ENCODE measurements around the gene MAP4.
"Not testable (repeated sequence)": the region's sequence is repeated elsewhere in the genome, so short reads cannot be mapped to it uniquely, and the experiment has no call there.

The MAP4 gene

DNA sequence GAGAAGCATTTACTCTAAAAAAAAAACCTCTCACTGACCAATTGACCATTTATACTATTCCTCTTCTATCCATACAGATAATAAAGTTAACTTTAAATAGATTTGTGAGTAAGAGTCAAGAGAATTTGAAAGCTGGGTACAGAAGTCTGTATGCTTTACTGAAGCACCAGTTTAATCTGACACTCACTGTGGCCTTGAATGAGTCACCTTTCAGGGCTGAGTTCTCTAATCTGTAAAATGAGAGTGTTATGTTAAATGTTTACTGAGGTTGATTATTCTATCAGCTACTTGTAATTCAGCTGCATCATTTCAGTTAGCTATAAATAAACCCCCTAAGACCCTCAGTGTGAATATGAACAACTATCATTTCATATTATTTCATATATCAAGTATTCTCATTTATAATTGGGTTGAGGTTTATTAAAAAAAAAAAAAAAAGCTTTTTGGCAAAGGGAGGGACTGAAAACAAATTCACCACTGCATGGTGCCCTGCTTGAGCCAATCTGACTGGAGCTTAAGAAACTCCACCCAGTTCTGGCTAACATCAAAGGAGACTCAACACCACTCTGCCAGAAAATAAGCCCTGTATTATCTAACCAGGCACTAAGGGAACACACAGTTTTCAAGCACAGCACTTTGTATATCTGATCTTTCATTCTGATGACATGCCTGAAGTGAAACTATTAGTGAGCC, 2.8 kb downstream of the MAP4 start:
- no peak for DNase-seq (ENCODE audit: low spot score)

DNA sequence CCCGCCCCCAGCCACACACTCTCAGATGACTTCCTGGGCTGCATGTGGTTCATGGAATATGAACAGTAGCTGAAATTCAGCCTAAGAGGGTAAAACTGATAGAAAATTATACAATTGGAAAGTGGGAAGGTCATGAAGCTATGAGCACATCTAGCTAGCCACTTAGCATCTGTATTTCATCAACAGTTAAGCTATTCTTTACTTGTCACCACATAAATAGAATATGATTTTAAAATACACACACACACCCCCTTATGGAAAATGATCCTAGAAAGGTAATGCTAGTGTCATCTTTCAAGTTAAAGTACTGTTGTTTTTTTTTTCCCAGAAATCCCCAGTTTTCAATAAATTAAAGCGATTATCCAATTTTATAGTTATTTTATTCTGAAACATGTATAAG, 3.6 kb downstream of the MAP4 start:
- DNase-seq (ENCODE audit: low spot score) = no peak

DNA sequence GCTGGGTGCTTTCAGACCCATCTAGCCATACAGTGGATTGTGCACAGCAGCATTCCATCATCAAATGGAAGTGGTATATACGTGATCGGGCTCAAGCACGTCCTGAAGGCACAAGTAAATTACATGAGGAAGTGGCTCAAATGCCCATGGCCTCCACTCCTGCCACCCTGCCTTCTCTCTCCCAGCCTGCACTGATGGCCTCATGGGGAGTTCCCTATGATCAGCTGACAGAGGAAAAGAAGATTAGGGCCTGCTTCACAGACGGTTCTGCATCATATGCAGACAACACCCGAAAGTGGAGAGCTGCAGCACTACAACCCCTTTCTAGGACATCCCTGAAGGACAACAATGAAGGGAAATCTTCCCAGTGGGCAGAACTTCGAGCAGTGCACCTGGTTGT, 8.2 kb downstream of the MAP4 start:
- not testable (repeated sequence) for DNase-seq (ENCODE audit: low spot score)

DNA sequence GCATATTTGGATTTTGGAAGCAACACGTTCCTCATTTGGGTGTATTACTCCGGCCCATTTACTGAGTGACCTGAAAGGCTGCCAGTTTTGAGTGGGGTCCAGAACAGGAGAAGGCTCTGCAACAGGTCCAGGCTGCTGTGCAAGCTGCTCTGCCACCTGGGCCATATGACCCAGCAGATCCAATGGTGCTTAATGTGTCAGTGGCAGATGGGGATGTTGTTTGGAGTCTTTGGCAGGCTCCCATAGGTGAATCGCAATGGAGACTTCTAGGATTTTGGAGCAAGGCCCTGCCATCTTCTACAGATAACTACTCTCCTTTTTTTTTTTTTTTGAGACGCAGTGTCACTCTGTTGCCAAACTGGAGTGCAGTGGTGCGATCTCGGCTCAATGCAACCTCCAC, 8.9 kb downstream of the MAP4 start:
- not testable (repeated sequence) for DNase-seq (ENCODE audit: low spot score)

DNA sequence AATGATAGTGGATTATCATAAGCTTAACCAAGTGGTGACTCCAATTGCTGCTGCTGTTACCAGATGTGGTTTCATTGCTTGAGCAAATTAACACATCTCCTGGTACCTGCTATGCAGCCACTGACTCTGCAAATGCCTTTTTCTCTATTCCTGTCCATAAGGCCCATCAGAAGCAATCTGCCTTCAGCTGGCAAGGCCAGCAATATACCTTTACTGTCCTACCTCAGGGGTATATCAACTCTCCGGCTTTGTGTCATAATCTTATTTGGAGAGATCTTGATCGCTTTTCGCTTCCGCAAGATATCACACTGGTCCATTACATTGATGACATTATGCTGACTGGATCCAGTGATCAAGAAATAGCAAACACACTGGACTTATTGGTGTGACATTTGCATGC, 9.4 kb downstream of the MAP4 start:
- DNase-seq (ENCODE audit: low spot score) = not testable (repeated sequence)

DNA sequence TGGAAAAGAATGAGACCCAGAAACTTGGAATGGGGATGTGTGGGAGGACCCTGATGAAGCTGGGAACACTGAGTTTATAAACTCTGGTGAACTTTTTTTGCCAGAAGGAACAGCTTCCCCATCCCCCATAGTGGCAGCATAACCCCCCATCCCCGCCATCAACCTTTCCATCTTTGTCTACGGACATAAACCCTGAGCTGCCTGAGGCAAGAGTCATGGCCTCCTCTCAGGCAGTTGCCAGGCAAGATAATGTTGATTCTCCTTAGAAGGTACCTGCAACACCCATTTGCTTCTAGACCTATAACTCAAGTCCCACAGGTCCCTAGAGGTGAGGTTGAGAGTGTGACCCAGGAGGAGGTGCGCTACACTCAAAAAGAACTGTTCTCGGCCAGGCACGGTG, 11.5 kb downstream of the MAP4 start:
- DNase-seq (ENCODE audit: low spot score) = no peak

DNA sequence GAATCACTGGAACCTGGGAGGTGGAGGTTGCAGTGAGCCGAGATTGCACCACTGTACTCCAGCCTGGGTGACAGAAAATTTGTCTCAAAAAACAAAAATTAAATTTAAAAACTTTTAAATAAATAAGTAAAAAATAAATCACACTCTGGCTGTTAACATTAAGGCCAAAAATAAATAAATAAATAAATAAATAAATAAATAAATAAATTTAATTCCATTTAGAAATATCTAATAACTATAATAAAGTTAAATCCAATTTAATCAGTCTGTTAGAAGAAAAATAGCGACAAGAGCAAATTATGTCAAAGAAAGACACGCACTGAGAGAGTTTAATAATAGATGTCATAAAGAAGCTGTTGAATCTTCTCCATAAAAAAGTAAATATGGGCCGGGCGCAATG, 13.4 kb downstream of the MAP4 start:
- DNase-seq (ENCODE audit: low spot score) = no peak

DNA sequence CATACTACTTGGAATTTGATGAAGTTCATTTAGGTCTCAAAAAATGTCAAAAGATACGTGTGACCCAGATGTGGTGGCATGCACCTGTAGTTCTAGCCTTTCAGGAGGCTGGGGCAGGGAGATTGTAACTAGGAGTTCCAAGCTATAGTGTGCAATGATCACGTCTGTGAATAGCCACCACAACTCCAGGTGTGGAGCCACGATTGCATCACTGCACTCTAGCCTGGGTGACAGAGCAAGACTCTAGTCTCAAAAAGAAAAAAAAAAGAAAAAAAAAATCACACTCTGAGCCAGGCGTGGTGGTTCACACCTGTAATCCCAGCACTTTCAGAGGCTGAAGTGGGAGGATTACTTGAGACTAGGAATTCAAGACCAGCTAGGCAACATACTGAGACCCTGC, 14.2 kb downstream of the MAP4 start:
- no peak for DNase-seq (ENCODE audit: low spot score)

DNA sequence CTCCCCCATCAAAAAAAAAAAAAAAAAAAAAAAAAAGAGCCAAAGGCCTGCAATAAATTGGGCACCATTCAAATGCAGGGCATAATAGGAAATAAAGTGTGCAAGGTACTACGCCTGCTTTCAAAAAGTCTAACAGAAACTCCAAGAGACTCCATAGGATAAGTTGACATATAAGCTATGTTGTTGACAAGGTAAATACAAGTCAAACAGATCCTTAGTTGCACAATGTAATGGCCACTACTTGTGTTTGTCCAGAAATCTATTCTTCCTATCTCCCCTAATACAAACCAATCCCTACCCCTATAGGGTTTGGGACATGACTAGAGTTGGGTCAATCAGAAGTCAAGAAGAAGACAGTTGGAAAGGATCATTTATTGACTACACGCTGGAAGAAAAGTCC, 16.0 kb downstream of the MAP4 start:
- DNase-seq (ENCODE audit: low spot score) = no peak

DNA sequence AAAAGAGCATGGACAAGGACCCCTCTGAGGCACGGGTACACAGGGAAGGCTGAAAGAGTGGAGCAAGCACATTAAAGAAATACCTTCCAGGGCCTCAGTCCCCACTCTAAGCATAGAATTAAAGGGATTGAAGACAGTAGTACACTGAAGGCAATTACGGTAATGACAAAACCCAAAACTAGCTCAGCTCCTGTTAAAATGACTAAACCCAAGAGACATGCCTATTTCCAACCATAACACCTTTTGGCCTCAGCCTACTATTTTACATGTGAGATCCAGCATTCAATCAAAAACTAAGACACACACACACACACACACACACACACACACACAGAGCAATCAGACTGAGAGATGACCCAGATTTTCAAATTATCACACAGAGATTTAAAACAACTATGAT, 19.8 kb downstream of the MAP4 start:
- no peak for DNase-seq (ENCODE audit: low spot score)

DNA sequence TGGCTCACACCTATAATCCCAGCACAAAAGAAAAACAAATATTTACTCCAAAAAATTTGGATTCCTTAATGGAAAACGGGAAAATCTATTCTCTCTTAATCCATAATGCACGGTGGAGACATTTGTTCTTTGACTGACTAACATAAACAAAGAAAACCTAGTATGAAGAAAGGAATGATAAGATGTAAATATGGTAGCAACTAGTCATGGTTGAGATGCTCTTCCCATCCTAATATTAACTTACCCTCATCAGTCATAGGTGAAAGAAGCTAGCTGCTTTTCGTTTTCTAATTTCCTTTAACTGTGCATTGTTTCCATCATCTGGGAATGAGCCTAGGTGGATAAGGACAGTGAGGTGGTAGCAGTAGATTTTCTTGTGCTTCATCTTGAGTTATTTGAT, 22.0 kb downstream of the MAP4 start:
- no peak for DNase-seq (ENCODE audit: low spot score)

DNA sequence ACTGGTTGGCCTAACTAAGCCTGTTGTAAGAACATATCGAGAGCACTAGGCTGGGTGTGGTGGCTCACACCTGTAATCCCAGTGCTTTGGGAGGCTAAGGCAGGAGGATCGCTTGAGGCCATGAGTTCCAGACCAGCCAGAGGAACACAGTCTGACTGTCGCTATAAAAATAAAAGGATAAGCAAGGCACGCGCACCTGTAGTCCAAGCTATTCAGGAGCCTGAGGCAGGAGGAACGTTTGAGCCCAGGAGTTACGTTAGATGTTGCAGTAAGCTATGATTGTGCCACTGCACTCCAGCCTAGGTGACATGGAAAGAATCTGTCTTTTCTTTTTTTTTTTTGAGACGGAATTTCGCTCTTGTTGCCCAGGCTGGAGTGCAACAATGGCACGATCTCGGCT, 24.9 kb downstream of the MAP4 start:
- no peak for DNase-seq (ENCODE audit: low spot score)

DNA sequence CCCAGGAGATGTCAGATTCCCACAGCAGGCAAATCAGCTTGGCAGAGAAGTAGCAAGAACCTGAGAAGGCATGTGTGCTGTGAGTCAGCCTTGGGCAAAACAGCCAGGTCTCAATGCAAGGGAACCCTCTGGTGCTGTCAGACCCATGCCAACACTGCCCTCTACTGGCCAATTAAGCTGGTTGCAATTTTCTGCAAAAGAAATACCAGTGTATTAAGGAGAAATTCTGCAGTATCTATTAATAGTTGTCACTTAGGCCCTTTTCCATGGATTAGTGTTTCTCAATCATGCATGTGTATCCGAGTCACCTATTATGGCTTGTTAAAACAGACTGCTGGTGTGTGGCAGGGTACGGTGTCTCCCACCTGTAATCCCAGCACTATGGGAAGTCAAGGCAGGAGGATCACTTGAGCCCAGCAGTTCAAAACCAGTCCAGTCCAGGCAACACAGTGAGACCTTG, 26.2 kb downstream of the MAP4 start:
- peak; percentile 78 for DNase-seq (ENCODE audit: low spot score)

DNA sequence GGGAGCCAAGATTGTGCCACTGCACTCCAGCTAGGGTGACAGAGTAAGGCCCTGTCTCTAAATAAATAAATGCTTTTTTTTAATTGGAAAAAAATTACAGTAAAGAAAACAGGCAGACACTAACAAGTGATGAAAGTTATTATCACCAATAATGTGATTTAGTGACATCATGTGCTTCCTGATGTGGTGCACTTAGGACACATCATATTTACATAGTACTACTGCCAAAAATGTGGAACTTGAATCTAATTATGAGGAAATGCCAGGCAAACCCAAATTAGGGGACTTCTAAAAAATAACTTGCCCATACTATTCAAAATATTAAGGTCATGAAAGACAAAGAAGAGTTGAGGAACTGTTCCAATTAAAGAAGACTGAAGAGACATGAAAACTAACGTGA, 30.8 kb downstream of the MAP4 start:
- no peak for DNase-seq (ENCODE audit: low spot score)

DNA sequence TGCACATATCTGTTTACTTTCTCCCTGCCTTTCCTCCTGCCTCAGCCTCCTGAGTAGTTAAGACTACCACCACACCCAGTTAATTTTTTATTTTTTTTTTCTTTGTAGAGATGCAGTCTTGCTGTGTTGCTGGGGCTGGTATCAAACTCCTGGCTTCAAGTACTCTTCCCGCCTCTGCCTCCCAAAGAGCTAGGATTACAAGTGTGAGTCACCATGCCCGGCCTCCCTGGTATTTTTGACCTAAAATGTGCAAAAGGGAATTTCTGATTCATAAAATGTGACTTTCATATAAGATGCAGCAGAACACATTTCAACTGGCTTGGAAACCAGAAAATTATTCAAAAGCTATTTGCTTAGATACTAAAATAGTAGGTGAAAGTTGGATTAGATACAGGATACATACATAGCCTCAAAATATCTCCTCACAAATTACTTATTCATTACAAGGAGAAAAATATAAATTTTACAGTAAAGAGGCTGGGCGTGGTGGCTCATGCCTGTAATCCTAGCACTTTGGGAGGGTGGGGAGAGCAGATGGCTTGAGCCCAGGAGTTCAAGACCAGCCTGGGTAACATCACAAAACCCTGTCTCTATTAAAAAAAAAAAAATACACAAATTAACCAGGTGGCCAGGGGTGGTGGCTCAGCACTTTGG, 32.0 kb downstream of the MAP4 start:
- no peak for DNase-seq (ENCODE audit: low spot score)

DNA sequence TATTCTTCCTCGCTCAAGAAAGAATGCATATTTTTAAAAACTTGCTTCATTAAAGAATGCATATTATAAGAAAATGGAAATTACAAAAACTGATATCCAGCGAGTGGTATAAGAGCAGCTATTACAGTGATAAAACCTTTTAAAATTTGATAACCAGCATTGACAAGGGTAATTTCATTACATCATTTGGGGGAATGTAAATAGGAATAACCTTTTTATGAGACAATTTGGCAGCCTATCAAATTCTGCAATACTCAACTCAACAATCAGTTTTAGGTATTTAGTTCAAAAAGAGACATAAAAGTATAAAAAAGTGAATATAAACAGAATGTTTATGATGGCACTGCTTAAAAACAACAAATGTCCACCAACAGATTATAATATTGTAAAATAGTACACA, 35.4 kb downstream of the MAP4 start:
- no peak for DNase-seq (ENCODE audit: low spot score)

DNA sequence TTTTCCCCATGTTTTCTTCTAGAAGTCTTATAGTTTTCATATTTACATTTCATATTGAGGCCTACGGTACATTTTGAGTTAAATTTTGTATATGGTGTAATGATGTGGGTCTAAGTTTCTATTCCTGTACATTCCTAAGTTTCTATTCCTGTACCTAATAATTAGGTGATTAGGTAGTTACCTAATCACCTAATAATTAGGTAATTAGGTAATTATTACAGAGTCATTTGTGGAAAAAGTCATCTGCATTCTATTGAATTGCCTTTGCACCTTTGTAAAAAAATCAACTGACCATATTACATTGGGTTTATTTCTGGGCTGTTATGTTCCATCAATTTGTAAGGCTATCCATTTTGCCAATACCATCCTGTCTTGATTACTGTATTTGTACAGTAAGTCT, 37.1 kb downstream of the MAP4 start:
- DNase-seq (ENCODE audit: low spot score) = no peak

DNA sequence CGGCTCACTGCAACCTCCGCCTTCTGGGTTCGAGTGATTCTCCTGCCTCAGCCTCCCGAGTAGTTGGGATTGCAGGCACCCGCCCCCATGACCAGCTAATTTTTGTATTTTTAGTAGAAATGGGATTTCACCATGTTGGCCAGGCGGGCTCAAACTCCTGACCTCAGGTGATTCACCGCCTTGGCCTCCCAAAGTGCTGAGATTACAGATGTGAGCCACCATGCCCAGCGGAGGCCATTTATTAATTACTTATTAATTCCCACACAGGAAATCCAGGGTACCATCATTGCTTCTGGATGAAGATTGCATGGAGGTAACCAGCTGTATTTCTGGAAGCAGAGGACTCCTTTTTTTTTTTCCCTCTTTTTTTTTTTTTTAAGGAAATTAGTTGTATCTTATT, 37.8 kb downstream of the MAP4 start:
- DNase-seq (ENCODE audit: low spot score) = no peak

DNA sequence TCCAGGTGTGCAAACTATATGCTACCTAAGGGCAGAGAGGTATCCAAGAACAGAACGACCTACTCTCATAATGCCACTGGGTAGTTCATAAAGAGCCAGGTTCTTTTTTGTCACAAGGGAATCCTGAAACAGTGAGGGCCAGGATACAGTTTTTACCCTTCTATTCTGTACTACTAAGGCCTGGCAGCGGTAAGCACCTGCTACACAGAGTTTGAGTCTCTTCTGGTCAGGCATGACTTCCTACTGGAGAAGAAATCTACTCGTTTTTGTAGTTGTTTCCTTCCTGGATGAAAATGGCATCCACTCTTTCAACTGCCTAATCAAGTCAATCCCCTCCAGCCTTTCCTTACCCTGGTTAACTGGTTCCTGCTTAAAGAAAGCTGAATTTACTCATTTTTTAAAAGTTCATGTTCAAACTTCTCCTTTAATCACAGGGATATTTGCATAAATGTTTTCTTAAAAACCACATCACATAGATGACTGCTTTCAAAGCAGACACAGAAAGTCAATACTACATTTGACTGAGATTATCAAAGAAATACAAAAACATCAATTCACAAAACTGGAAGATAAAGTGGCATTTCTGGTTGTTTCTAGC, 40.0 kb downstream of the MAP4 start:
- no peak for DNase-seq (ENCODE audit: low spot score)

DNA sequence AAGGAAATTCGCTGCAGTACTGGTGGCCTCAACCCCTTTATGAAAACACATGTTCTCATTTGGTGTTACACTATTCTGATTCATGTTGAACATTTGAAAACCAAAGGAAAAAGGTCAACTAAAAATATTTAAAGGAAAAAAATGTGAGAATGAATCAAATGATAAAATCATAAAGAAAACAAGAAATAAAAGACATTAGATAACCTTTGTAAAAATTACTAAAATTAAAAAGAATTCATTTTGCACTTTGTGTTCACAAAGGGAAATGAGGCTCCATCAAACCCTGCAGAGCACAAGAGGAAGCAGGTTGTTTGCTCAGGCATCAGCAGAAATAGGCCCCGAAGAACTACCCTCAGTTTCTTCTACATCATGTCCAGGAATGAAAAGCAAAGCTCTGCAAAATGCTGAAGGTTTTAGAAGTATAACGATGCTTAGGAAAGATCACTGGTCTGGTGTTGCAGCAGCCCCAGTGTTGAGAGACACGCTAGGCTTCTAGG, 41.2 kb downstream of the MAP4 start:
- DNase-seq (ENCODE audit: low spot score) = no peak

DNA sequence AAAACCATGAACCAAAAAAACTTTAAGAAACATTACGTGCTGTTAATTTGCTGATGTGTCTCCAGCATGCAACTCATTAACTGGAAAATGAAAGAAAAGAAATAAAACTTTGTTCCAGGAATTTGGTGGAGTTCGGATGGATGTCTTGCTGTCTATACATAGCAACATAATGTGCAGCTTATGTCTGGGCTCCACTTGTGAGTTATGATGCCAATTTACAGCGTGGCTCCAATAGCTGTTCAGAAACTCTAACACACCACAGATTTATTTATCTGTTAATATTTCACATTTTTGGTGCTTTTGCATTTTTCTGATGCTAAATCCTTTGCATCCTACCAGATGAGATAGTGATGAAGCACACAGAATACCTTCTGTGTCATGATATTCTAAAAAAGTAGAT, 45.1 kb downstream of the MAP4 start:
- no peak for DNase-seq (ENCODE audit: low spot score)

DNA sequence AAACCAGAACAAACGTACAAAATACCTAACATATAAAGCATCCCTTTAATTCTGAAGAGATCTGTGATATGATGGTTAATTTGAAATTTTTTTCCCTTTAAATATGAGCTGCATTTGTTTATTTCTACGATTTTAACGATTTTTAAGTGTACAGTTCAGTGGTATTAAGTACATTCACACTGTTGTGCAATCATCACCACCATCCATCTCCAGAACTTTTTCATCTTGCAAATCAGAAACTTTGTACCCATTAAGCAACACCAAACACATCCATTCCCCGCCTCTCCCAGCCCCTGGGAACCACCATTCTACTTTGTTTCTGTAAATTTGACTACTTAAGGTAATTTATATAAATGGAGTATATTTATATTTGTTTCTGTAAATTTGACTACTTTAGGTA, 51.5 kb downstream of the MAP4 start:
- no peak for DNase-seq (ENCODE audit: low spot score)

DNA sequence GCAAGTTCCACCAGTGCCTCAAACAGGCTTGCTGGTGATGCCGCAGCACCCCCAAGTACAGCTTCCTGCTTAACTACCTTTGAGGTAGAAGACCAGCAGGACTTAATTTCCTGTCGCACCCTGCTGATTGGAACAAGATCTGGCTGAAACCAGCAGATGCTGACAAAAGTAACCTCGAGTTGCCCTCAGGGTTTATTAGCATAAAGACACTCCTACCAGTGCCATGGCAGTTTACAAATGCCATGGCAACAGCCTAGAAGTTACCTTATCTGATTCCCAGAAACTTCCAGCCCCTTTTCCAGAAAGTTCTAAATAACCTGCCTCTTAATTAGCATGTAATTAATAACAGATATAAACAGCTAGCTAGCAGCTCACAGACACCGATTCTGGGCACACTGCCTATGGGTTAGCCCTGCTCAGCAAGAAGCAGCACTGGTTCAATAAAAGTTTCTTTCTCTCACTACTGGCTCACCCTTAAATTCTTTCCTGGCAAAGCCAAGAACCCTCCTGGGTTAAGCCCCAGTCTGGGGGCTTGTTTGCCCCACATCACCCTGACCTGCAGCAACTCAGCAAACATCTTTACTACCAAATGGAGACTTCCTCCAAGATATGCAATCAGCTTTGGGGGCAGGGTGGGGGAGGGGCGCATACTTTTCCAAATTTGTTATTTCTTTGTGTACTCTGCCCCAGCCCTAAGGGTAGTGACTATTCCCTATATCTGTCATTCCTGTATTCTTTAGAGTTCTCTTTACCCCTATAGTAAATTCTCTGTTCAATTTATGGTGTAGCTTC, 54.2 kb downstream of the MAP4 start:
- DNase-seq (ENCODE audit: low spot score) = peak; percentile 50

Data from CD4-positive, alpha-beta T cell treated with Interleukin-6 at 100 ng/mL for 8 hours (primary cell).